DOHH2 (cell line): ENCODE results near the gene CCR5.

Experiments
- H3F3A ChIP-seq: fragments of 200-600 bp; sonication (generic), shearing (Covaris generic); 2 replicates; pipeline ENCODE4 v1.6.0; 2016; ENCODE audit warnings: antibody characterized with exemption, mild to moderate bottlenecking; ENCODE audit not compliant: control insufficient read depth, insufficient read depth
- H3K27ac ChIP-seq: fragments of 200-600 bp; sonication (generic); 2 replicates; pipeline ENCODE4 v1.5.1; 2014; ENCODE audit warnings: low read depth, mild to moderate bottlenecking, low read length, moderate library complexity
- H3K27me3 ChIP-seq: fragments of 200-600 bp; sonication (generic); 2 replicates; pipeline ENCODE4 v1.6.1; 2014; ENCODE audit warnings: mild to moderate bottlenecking, low read length, mixed read lengths; ENCODE audit not compliant: control insufficient read depth
- H3K36me3 ChIP-seq: fragments of 200-600 bp; sonication (generic); 2 replicates; pipeline ENCODE4 v1.6.1; 2014; ENCODE audit warnings: mild to moderate bottlenecking, low read length, moderate library complexity, mixed read lengths; ENCODE audit not compliant: control insufficient read depth
- H3K4me1 ChIP-seq: fragments of 200-600 bp; sonication (generic); 2 replicates; pipeline ENCODE4 v1.6.1; 2014; ENCODE audit warnings: mild to moderate bottlenecking, low read length, mixed read lengths; ENCODE audit not compliant: control insufficient read depth
- H3K4me2 ChIP-seq: fragments of 200-600 bp; sonication (generic); 2 replicates; pipeline ENCODE4 v1.6.0; 2014; ENCODE audit warnings: mild to moderate bottlenecking, low read length, moderate library complexity
- H3K4me3 ChIP-seq: fragments of 200-600 bp; sonication (generic); 2 replicates; pipeline ENCODE4 v1.5.1; 2014; ENCODE audit warnings: mild to moderate bottlenecking, low read length, mixed read lengths
- H3K79me2 ChIP-seq: fragments of 200-600 bp; sonication (generic); 2 replicates; pipeline ENCODE4 v1.6.1; 2014; ENCODE audit warnings: mild to moderate bottlenecking, low read length, mixed read lengths; ENCODE audit not compliant: control insufficient read depth
- H3K9me2 ChIP-seq: fragments of 200-600 bp; sonication (generic); replicated peaks from 2 replicates; pipeline ENCODE4 v1.6.1; 2014; ENCODE audit warnings: mild to moderate bottlenecking, low read length, mixed read lengths; ENCODE audit not compliant: control insufficient read depth
- H3K9me3 ChIP-seq: fragments of 200-600 bp; sonication (generic); 2 replicates; pipeline ENCODE4 v1.6.1; 2014; ENCODE audit warnings: antibody characterized with exemption, low read length, mixed read lengths; ENCODE audit not compliant: control insufficient read depth, insufficient read depth
- H4K20me1 ChIP-seq: fragments of 200-600 bp; sonication (generic); 2 replicates; pipeline ENCODE4 v1.6.0; 2014; ENCODE audit warnings: low read depth, mild to moderate bottlenecking, antibody characterized with exemption, low read length, moderate library complexity; ENCODE audit not compliant: control insufficient read depth, insufficient read depth
- CTCF ChIP-seq: fragments of 200-600 bp; sonication (generic); IDR thresholded peaks from one replicate; pipeline ENCODE4 v1.5.1; 2014; ENCODE audit warnings: antibody characterized with exemption, mild to moderate bottlenecking, low read depth, low read length; ENCODE audit not compliant: poor library complexity, severe bottlenecking
- EZH2phosphoT487 ChIP-seq: fragments of 200-600 bp; sonication (generic); IDR thresholded peaks from 2 replicates; pipeline ENCODE4 v1.6.1; 2017; ENCODE audit warnings: borderline replicate concordance, mild to moderate bottlenecking, antibody characterized with exemption, low read length, moderate library complexity, mixed read lengths

The CCR5 gene

GRCh38 chr3:46369151-46369550 lies 1.6 kb upstream of the CCR5 start:
- no peaks in the 10 kb centered on the region for H4K20me1 ChIP-seq
- H3K4me2 ChIP-seq, result no peak overlapping the region
- TF ChIP-seq CTCF (no peak), EZH2phosphoT487 (no peak)
- H3K4me1 ChIP-seq, result no peaks in the 10 kb centered on the region
- no peaks in the 10 kb centered on the region for H3K36me3 ChIP-seq
- no peaks in the 10 kb centered on the region for H3K79me2 ChIP-seq
- no peaks in the 10 kb centered on the region for H3F3A ChIP-seq
- H3K27ac ChIP-seq, result no peak overlapping the region
- peaks cover 45% of the 10 kb centered on the region for H3K27me3 ChIP-seq
- H3K9me3 ChIP-seq, result no peaks in the 10 kb centered on the region
- no peaks in the 10 kb centered on the region for H3K9me2 ChIP-seq
- no peak overlapping the region for H3K4me3 ChIP-seq

- no peak overlapping the region for H3K4me2 ChIP-seq
- H3K9me2 ChIP-seq, result no peaks in the 10 kb centered on the region
- no peaks in the 10 kb centered on the region for H3K4me1 ChIP-seq
- H3K36me3 ChIP-seq, result no peaks in the 10 kb centered on the region
- no peaks in the 10 kb centered on the region for H3F3A ChIP-seq
- TF ChIP-seq CTCF (no peak), EZH2phosphoT487 (no peak)
- no peaks in the 10 kb centered on the region for H4K20me1 ChIP-seq
- no peak overlapping the region for H3K27ac ChIP-seq
- H3K27me3 ChIP-seq, result peaks cover 44% of the 10 kb centered on the region
- H3K9me3 ChIP-seq, result no peaks in the 10 kb centered on the region
- no peak overlapping the region for H3K4me3 ChIP-seq
- no peaks in the 10 kb centered on the region for H3K79me2 ChIP-seq
These were observed 1.0 kb upstream of the CCR5 start for GRCh38 chr3:46369675-46370132.

GRCh38 chr3:46371519-46372340 lies 984 bp downstream of the CCR5 start:
- H3K27ac ChIP-seq, result no peak overlapping the region
- TF ChIP-seq CTCF (no peak), EZH2phosphoT487 (no peak)

More at GRCh38 chr3:46371519-46372340, 984 bp downstream of the CCR5 start:
- Histone ChIP-seq H3F3A (no peaks in the 10 kb centered on the region), H3K36me3 (no peaks in the 10 kb centered on the region), H4K20me1 (no peaks in the 10 kb centered on the region), H3K9me2 (no peaks in the 10 kb centered on the region), H3K79me2 (no peaks in the 10 kb centered on the region), H3K4me2 (no peak overlapping the region), H3K4me1 (no peaks in the 10 kb centered on the region), H3K4me3 (no peak overlapping the region), H3K27me3 (peaks cover 46% of the 10 kb centered on the region), H3K9me3 (no peaks in the 10 kb centered on the region)
